Measurements from ENCODE around the gene C10orf67.
"Not testable (repeated sequence)": the region's sequence is repeated elsewhere in the genome, so short reads cannot be mapped to it uniquely, and the experiment has no call there.

Gene C10orf67

DNA sequence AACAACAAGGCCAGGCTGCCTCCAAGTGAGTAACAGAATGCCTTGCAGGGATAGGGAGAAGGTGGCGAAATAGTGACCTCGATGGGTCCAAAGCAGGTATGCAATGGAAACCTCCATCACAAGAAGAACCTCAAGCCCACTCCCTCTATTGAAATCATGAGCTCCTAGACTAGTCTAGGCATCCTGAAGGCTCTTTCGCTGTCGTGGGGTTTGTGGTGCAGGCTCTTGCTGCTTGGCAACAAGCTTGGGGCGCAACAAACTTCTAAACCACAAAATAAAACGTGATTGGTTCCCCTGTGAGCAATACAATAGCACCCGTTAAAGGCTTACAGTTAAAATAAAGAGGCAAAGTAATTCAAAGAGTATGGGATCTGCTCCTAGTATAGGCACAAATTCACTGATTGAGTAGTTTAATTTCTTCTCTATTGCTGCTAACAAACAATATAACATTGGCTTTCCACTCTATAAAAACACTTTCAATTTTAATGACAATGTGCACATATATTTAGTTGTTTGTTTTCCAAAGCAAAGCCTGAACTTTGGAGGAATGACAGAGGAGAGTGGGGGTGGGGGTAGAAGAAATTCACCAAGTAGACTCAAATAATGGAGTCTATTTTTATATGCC is 64.1 kb downstream of the C10orf67 start:
- no peak for DNase-seq (ENCODE audit: low read depth, low spot score)

DNA sequence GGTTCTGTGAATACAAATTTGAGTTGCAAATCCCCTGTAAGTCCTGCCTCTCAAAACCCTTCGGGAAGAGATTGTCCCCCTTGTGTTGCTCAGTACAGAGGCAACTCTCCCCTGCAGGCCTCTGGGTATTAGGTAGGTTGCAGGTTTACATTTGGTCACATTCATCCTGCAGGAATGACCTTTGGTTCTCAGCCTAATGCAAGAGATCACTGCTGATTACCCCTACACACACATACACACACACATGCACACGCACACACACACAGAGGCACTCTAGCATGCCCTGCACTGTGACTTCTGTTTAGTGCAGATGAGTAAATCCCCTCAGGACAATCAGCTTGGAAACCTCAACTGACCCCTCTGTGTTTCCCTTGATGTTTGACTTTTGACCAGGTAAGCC is 69.2 kb downstream of the C10orf67 start:
- DNase-seq (ENCODE audit: low read depth, low spot score) = no peak

- not testable (repeated sequence) for DNase-seq (ENCODE audit: low read depth, low spot score)
Observed at GRCh38 chr10:23274179-23274578, 70.4 kb downstream of the C10orf67 start.

GRCh38 chr10:23270531-23270930 is 74.1 kb downstream of the C10orf67 start:
- no peak for DNase-seq (ENCODE audit: low read depth, low spot score)

DNA sequence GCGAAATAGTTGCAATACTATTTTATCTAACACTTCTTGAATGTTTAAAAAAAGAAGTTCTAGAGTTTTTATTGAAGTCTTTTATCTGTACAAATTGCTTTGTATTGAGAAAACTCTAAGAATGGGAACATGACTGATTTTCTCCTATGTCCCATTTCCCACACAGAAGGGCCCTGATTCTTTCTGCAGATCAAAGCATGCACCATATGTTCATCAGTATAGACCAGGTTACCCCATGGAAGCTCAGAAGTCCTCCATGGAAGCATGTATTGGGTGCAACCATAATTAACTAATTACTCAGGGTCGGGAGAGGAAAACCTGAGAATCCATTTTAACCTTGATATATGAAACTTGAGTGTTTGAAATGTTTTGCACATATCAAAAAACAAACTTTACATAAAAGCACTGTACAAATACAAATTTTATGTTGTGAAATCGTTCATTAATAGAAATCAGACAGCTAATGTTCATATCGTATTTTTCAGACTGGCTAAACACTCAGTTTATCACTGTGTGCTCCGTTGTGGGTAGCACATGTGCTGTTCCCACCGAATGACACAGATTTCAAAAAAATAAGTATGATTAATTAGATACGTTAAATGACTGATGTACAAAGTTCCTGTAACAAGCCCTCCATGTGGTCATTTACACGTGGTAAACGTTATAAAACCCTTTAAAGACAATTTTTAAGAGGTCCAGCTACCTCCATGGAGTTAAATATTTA is 81.0 kb downstream of the C10orf67 start:
- DNase-seq (ENCODE audit: low read depth, low spot score) = no peak

- DNase-seq (ENCODE audit: low read depth, low spot score) = no peak
Observed at GRCh38 chr10:23262928-23263327, 81.7 kb downstream of the C10orf67 start.

DNA sequence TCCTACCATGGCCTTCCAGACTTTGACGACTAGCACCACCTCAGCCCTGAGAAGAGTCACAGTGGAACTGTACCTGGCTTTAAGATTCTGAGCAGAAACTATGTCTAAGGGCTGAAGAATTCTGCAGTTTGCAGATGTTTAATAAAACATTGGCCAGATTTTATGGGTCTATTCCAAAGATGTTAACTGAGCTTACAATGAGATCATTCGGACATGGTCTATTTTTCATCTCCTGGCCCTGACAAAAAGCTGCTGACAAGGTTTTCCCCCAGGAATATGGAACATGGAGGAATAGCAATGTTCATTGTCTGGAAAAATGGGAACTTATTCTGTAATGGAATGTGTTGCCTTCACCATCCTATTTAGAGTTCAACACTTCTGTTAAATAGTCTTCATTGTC is 86.1 kb downstream of the C10orf67 start:
- no peak for DNase-seq (ENCODE audit: low read depth, low spot score)

GRCh38 chr10:23253780-23254179 is 90.8 kb downstream of the C10orf67 start:
- no peak for DNase-seq (ENCODE audit: low read depth, low spot score)

DNA sequence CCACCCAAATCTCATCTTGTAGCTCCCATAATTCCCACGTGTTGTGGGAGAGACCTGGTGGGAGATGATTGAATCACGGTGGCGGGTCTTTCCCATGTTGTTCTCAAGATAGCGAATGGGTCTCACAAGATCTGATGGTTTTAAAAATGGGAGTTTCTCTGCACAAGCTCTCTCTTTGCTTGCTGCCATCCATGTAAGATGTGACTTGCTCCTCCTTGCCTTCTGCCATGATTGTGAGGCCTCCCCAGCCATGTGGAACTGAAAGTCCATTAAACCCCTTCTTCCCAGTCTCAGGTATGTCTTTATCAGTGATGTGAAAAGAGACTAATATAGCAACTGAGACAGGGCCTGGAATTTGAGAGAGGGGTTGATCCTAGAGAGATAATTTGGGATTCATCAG is 91.7 kb downstream of the C10orf67 start:
- not testable (repeated sequence) for DNase-seq (ENCODE audit: low read depth, low spot score)

- DNase-seq (ENCODE audit: low read depth, low spot score) = not testable (repeated sequence)
Observed at GRCh38 chr10:23241779-23242178, 102.8 kb downstream of the C10orf67 start.

DNA sequence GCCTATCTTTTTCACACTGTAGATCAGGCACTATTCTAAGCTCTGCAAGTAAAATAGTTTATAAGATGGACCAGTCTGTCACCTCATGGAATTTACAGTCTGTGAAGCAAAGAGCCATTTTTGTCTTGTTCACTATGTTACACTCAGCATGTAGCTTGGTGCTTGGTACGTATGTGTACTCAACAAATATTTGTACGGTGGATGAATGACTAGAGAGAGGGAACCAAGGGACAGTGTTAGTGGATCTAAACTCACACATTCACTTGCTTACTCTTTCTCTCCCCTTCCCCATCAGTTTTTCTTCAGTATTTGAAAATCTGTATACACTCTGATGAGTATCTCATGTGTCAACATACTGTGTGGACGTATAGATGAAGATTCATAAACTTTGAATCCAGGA is 106.6 kb downstream of the C10orf67 start:
- DNase-seq (ENCODE audit: low read depth, low spot score) = no peak

DNA sequence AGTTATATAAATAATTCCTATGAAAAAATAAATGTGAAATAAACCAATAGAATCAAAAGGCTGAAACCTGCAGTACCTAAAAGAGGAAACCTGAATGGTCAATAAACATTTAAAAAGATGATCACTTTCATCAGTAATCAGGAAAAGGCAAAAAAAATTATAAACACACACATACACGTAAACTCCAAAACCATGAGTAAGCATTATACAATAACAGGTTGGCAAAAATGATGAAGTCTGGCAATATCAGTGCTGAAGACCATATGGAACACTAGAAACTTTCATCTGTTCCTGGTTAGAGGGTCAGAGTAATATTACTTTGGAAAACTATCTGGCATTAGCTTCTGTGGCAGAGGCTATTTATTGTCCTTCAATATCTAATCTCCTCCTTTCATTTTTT is 114.0 kb downstream of the C10orf67 start:
- no peak for DNase-seq (ENCODE audit: low read depth, low spot score)

DNA sequence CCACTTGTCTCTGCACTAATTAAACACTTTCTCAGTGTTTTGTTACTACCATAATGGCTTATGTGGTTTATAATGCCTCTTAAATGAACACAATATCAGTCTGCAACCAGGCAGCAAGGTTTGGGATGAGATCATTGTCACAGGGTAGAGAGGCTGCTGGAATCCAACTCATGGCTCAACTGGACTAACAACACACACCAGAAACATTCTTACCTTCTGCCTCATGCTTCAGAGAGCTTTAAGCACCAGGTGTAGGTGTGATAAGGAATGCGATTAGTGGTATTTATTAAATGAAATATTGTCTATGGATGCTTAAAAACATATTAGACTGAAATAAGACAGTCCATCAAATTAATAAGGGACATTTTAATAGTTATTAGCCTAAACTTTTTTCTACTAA is 127.1 kb downstream of the C10orf67 start:
- no peak for DNase-seq (ENCODE audit: low read depth, low spot score)

DNA sequence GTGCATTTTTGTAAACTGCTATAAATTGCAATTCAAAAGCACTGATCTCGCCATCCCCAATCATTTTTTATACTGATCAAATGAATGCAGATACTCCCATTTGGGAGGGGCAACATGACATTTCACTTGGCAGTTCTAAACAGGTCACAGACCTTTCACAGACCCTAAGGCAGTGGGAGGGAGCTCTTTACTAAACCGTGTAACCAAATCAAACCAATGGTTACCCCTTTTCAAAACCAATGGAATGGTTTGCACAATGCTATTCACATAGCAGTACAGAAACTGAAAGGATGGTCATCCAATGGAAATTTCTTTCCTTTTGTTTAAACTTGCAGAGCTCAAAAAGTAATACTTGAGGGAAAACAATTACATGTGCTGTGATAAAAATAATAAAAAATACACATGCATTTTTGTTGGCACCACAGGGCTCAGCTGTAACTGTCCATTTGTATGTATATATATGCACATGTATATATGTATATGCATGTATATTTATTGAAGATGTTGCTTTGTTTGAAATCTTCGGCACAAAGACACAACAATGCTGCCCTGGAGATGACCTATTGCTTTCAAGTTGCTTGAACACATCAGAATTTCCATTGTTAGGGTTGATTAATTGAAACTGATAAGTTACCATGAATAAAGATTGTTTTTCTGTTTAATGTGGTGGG is 138.5 kb downstream of the C10orf67 start:
- no peak for DNase-seq (ENCODE audit: low read depth, low spot score)

- DNase-seq (ENCODE audit: low read depth, low spot score) = no peak
Observed at GRCh38 chr10:23204773-23205172, 139.8 kb downstream of the C10orf67 start.

GRCh38 chr10:23203369-23204325 is 140.9 kb downstream of the C10orf67 start:
- no peak for DNase-seq (ENCODE audit: low read depth, low spot score)

DNA sequence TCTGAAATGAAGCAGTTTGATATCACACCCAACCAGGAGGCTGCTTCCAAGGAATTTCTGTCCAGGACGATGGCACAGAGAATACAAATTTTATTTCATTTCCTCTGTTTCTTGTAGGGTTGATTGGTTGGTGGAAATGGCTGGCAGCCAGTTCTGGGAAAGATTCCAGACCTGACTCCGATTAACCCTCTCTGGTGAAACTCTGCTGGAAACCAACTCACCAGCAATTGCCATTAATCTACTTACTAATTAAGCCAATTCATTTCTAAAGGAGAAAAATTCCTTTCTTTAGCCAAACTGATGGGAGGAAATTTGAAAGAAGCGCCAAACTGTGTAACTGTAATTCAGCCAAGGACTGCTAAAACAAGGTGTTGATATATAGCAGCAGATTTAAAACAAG is 141.8 kb downstream of the C10orf67 start:
- DNase-seq (ENCODE audit: low read depth, low spot score) = no peak

DNA sequence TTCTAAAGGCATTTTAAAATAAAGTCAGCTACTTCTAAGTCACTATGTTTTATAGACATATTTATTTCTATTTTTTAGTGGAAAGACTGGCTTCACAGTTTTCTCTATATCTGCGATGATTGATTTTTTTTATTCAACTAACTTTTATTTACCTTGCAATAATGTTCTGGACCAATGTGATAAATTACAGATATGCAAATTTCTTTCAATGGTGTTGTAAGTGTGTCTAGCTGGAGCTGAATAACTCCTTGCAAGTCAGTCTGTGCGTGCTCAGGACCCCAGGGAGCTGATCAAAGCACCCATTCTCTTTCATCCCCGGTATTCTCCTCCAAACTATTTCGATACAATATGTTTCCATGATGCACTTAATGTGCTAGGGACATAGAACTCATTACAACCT is 142.8 kb downstream of the C10orf67 start:
- no peak for DNase-seq (ENCODE audit: low read depth, low spot score)

DNA sequence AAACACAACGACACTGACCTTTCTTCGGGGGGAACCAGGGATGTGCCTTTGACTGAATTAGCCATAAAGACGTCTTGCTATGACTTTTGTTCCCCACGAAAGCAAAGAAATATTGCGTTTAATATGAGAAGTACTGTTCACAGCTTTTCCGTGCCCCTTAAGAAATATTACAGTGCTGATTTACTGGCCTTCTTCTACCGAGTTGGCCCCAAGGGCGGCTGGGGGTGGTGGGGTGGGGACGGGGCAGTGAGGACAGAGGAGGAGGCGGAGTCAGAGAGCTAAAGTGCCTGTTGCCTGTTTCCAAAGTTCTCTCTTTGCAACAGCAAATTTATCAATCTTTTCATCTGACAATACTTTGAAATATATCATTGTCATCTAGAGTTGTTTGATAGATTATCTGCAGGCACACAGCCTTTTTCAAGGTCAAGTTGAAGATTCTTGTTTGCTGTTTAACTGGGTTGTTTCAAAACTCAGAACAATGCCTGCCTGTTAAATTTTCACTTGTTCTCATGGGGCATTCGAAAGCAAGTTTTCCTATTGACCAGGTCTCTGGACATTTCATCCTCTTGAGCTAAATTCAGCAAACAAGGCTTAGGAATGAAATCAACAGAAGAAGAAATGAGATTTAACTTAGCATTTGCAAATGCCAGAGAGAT is 143.5 kb downstream of the C10orf67 start:
- no peak for DNase-seq (ENCODE audit: low read depth, low spot score)

- no peak for DNase-seq (ENCODE audit: low read depth, low spot score)
Observed at GRCh38 chr10:23200586-23200985, 144.0 kb downstream of the C10orf67 start.

Measured in smooth muscle cell of the brain vasculature (primary cell).